NOMO-1 treated with dmso at 0.1 percent for 144 hours (cell line): ENCODE data around the gene RRAS.
A peak's percentile ranks its signal among the peaks of the same experiment; 100 is the strongest.

Experiments
- DNase-seq: peaks from one replicate; lab custom pipeline; 2025; ENCODE audit not compliant: unreplicated experiment; lab: John Stamatoyannopoulos, UW

Gene RRAS

GRCh38 chr19:49596407-49596806 is 43.5 kb downstream of the RRAS start:
- DNase-seq: no peak

GRCh38 chr19:49595819-49596404 is 44.0 kb downstream of the RRAS start:
- no peak for DNase-seq

DNA sequence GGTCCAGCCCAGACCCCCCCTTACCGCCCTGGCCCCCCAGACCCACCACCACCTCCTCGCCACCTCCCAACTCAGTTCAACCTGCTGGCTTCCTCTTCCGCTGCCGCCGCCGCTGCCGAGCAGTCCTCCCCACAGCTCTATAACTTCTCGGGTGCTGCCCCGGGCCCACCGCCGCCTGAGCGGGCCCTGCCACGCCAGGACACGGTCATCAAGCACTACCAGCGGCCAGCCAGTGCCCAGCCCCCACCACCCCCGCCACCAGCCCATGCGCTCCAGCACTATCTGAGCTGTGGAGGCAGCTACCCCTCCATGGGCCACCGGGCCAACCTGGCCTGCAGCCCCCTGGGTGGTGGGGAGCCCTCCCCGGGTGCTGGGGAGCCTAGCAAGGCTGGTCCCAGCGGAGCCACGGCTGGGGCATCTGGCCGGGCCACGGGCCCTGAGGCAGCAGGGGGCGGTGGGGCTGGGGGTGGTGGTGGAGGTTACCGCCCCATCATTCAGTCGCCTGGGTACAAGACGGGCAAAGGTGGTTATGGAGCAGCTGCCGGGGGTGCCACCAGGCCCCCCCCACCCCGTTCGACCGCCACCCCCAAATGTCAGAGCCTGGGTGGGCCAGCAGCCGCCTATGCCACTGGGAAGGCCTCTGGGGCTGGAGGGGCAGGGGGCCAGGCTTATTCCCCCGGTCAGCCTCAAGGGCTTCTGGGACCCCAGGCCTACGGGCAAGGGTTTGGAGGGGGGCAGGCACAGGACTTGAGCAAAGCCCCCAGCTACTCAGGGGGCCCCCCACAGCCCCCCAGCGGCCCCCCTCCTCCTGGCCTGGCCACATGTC is 44.7 kb downstream of the RRAS start:
- no peak for DNase-seq

- DNase-seq: no peak
Observed at GRCh38 chr19:49594157-49594992, 45.6 kb downstream of the RRAS start.

GRCh38 chr19:49593233-49594113 is 46.5 kb downstream of the RRAS start:
- peak; percentile 79 for DNase-seq

- DNase-seq: peak; percentile 14
Observed at GRCh38 chr19:49592486-49593232, 47.3 kb downstream of the RRAS start.

- DNase-seq: no peak
Observed at GRCh38 chr19:49591731-49592485, 48.0 kb downstream of the RRAS start.

GRCh38 chr19:49590971-49591730 is 48.8 kb downstream of the RRAS start, which contains the start of gene PRR12:
TSS of gene PRR12 (plus strand) at chr19:49591182. CDS start at chr19:49591655, 473 bp downstream.
- DNase-seq: peak; percentile 68

- DNase-seq: peak; percentile 98
Observed at GRCh38 chr19:49590071-49590970, 49.6 kb downstream of the RRAS start.

DNA sequence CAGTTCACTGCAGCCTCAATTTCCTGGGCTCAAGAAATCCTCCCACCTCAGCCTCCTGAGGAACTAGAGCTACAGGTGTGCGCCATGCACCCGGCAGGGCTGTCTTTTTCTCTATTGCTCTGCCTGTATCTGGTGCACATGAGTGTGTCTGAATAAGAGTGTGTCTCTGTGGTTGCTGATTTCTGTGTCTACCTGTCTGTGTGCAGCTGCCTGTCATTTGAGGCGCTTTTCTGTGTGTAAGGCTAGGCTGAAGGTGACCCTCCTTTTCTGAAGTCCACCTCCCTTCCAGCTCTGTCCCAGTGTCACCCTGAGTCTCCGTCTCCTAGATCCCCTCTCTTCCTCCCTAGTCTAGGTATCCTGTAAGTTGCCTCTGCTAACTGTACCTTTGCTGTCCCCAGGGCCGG is 50.4 kb downstream of the RRAS start:
- DNase-seq: no peak

DNA sequence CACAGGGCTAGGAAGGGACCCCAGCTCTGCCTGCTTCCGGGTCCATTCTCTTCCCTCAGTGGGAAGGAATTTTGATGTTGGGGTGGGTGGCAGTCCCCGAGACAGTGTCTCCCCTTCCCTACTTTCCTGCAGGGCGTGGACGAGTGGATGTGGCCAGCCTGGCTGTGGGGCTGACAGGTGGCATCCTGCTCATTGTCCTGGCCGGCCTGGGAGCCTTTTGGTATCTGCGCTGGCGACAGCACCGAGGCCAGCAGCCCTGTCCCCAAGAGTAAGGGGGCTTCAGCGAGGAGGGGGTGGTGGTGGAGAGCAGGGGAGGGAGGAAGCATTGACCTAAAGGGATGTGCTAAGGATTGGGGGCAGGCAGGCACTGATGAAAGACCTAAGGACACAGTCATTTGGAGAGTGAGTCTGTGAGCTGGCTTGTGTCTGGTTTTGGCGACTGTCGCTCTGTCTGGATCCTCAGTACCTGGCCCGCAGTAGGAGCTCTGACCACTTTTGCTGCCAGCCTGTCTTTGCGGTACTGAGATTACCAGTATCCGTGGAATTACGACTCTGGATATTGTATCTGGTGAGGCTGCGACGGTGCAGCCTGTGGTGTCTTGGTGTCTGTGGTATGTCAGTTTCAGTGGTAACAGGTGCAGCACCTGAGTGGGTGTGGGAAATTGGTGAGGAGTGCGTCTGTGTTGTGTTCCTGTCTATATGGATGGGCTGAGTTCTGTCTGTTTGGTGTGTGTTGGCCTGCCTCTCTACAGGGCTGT is 51.4 kb downstream of the RRAS start:
- DNase-seq: no peak

- DNase-seq: no peak
Observed at GRCh38 chr19:49587227-49587626, 52.7 kb downstream of the RRAS start.
